PFSK-1 (cell line): ENCODE results near the gene SCTR.

Experiments
- FOXP2 ChIP-seq: optimal IDR thresholded peaks from 2 replicates; pipeline ENCODE3; 2011; ENCODE audit warnings: borderline replicate concordance, control low read depth, inconsistent platforms; ENCODE audit not compliant: insufficient read depth; ENCODE audit errors: extremely low read length, extremely low read depth
- POLR2AphosphoS5 ChIP-seq: IDR thresholded peaks from 2 replicates; pipeline ENCODE4 v1.6.1; 2012; ENCODE audit warnings: low read depth, mild to moderate bottlenecking, control low read depth, low read length, moderate library complexity
- SIN3A ChIP-seq: IDR thresholded peaks from 2 replicates; pipeline ENCODE4 v1.6.1; 2012; ENCODE audit warnings: mild to moderate bottlenecking, low read length, moderate library complexity, borderline replicate concordance; ENCODE audit not compliant: insufficient read depth
- TAF1 ChIP-seq: IDR thresholded peaks from 2 replicates; pipeline ENCODE4 v1.6.1; 2012; ENCODE audit warnings: low read length, control low read depth, borderline replicate concordance; ENCODE audit not compliant: insufficient read depth
- TF ChIP-seq, protein P1 (sequence below), 2 experiments: IDR thresholded peaks; 2 replicates each; pipeline versions ENCODE4 v1.6.1 to v1.8.0; 2011 to 2012; ENCODE audit warnings: low read depth in 2 of 2, low read length in 2 of 2, control low read depth in 1 of 2, inconsistent platforms in 1 of 2, mild to moderate bottlenecking in 1 of 2, moderate library complexity in 1 of 2; ENCODE audit not compliant: insufficient read depth in 1 of 2

The SCTR gene

DNA sequence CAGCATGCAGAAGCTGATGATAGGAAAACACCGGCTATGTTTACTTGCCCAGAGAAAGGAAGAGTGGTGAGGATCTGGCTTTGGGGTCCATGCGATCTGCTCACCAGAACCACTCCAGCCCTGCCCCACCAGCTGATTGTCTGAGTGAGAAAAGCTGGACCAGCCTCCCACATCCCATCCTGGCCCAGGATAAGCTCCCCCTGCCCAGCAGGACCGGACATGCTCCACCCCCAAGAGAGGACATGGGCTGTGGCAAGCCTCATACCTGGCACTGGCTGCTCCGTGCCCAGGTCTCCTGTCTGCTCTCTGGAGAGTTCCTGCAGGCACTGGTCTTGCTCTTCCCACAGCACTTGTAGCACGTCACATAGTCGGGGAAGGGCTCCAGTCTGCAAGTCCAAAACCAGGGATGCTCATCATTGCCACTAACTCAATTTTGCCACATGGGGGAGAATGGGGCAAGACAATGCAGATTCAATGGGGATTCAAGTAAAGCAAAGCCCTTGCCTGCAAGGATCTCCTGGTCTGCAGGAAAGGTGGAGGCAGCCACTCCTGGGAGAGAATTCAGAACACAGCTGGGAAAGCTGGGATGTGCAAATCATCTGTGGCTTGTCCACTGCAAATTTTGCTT, 30.0 kb downstream of the SCTR start:
- TF ChIP-seq SIN3A (no peak), POLR2AphosphoS5 (no peak), TAF1 (no peak), FOXP2 (no peak)
- TF ChIP-seq, protein P1, sequence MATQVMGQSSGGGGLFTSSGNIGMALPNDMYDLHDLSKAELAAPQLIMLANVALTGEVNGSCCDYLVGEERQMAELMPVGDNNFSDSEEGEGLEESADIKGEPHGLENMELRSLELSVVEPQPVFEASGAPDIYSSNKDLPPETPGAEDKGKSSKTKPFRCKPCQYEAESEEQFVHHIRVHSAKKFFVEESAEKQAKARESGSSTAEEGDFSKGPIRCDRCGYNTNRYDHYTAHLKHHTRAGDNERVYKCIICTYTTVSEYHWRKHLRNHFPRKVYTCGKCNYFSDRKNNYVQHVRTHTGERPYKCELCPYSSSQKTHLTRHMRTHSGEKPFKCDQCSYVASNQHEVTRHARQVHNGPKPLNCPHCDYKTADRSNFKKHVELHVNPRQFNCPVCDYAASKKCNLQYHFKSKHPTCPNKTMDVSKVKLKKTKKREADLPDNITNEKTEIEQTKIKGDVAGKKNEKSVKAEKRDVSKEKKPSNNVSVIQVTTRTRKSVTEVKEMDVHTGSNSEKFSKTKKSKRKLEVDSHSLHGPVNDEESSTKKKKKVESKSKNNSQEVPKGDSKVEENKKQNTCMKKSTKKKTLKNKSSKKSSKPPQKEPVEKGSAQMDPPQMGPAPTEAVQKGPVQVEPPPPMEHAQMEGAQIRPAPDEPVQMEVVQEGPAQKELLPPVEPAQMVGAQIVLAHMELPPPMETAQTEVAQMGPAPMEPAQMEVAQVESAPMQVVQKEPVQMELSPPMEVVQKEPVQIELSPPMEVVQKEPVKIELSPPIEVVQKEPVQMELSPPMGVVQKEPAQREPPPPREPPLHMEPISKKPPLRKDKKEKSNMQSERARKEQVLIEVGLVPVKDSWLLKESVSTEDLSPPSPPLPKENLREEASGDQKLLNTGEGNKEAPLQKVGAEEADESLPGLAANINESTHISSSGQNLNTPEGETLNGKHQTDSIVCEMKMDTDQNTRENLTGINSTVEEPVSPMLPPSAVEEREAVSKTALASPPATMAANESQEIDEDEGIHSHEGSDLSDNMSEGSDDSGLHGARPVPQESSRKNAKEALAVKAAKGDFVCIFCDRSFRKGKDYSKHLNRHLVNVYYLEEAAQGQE (IDR thresholded peaks at IDR 0.05; ENCODE audit: insufficient read depth in 1 of 2, low read depth in 2 of 2, low read length in 2 of 2), result no peak

DNA sequence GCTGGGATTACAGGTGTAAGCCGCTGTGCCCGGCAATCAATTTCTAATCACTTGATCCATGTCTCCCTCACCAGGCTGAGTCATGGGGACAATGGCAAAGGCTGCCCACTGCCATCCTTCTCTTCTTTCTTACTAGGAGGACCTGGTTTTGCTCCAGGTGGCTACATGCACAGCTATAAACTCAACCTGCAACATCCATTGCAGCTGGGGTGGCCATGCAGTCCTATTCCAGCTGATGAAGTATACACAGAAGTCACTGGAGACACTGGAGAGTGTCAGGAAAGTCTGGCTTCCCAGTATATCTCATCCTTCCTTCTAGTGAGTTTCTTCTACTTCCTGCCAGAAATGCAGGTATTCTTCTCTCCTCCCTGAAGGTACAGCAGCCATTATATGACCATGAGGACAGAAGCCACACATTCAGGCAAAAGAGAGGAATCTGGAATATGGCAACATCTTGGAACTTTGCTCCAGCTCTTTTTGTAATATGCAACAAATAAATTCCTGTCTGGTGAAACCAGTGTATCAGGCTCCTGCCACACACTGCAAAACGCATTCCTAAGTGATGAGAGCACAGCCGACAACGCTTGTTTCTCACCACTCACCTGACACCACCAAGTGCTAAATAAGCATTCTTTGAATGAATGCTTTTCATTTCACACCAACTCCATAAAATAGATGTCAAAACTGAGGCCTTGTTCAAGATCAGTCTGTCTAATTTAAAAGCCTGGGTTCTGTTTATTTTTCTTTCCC, 32.3 kb downstream of the SCTR start:
- TF ChIP-seq SIN3A, result no peak
- TF ChIP-seq, protein P1 (IDR thresholded peaks at IDR 0.05; ENCODE audit: insufficient read depth in 1 of 2, low read depth in 2 of 2, low read length in 2 of 2), result no peak
- no peak for TF ChIP-seq POLR2AphosphoS5
- no peak for TF ChIP-seq FOXP2
- TF ChIP-seq TAF1, result no peak

DNA sequence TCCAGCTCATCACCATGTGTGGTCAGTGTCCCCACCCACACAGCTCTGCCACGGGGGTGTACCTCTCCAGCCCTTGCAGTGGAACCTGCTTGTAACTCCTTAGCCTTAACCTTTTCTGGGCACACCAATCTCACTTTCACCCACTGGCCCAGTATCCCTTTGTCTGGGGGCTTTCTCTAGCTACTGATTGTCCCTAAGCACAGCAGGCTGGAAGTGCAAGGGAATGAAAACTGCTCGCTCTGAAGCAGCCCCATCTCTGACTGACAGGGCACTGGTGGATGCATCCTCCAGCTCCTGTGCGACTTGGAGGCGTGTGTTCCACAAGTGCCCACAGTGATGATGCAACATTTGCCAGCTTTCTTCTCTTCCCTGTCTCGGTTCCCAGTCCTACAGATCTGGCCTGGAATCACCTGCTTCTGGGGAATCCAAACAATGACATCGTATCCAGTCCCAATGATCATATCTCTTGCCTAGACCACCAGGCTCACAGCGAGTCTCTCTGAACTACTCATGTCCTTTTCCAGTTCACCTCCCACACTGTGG, 33.6 kb downstream of the SCTR start:
- TF ChIP-seq POLR2AphosphoS5 (no peak), SIN3A (no peak), TAF1 (no peak), FOXP2 (no peak)
- TF ChIP-seq, protein P1 (IDR thresholded peaks at IDR 0.05; ENCODE audit: insufficient read depth in 1 of 2, low read depth in 2 of 2, low read length in 2 of 2), result no peak

DNA sequence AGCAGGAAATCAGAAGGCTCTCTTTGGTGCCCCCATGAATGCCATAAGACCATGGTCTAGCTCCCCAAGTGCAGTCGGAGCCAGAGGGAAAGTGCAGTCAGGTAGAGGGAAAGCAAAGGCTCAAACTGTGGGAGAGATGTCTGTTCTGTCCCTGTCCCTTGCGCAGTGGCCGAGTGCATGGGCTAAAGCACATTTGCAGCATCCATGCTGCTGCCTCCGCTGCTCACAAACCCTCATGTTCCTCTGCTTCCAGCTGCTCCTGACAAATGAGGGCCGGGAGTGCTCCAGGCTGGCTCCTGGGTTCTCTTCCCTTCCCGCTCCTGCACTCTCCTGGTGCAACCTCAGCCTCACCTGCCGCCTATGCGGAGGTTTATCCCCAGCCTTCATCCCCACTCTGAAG, 34.2 kb downstream of the SCTR start:
- no peak for TF ChIP-seq SIN3A
- TF ChIP-seq POLR2AphosphoS5, result no peak
- no peak for TF ChIP-seq FOXP2
- TF ChIP-seq, protein P1 (IDR thresholded peaks at IDR 0.05; ENCODE audit: insufficient read depth in 1 of 2, low read depth in 2 of 2, low read length in 2 of 2), result no peak
- no peak for TF ChIP-seq TAF1
